ENCODE measurements around the gene COL28A1. TPM values are rescaled to one million over a fixed set of nuclear protein-coding genes. Genes with fewer than 3 reads are reported as not detected.

COL28A1 gene
- total RNA-seq, 4 donors from 2014 or later, result 0.60 to 4.4 (median 4.1) TPM

- no peaks in the 10 kb centered on the region for H3K4me1 ChIP-seq
- WGBS, 2 donors (ENCODE audit: low coverage in 1 of 2), result 89% methylated on average over 2 of the region's 2 CpGs
- H3K9me3 ChIP-seq, result no peaks in the 10 kb centered on the region
- no peaks in the 10 kb centered on the region for H3K36me3 ChIP-seq
- TF ChIP-seq POLR2AphosphoS5 (IDR thresholded peaks at IDR 0.05) (no peak), CTCF (IDR thresholded peaks at IDR 0.05) (no peak), EP300 (IDR thresholded peaks at IDR 0.05; ENCODE audit: low read depth) (no peak), POLR2A (IDR thresholded peaks at IDR 0.05) (no peak)
- H3K4me3 ChIP-seq, result no peak overlapping the region
- in situ Hi-C loops (cut with MboI; ENCODE audit: low pct_ligation_motif_present in 1 of 4, low pct_unique_long_range_greater_than_20kb in 1 of 4, low sequenced_read_pairs in 3 of 4), result no loop called here
- H3K27ac ChIP-seq, result no peak overlapping the region
- intact Hi-C loops (cut with DNase I; ENCODE audit: low total_unique reads), result no loop called here
- no peak for DNase-seq
- H3K27me3 ChIP-seq, result no peaks in the 10 kb centered on the region
Observed at GRCh38 chr7:7349156-7349555, 186.5 kb downstream of the COL28A1 start.

- intact Hi-C loops (cut with DNase I; ENCODE audit: low total_unique reads) (no loop called here), in situ Hi-C loops (cut with MboI; ENCODE audit: low pct_ligation_motif_present in 1 of 4, low pct_unique_long_range_greater_than_20kb in 1 of 4, low sequenced_read_pairs in 3 of 4) (no loop called here)
- TF ChIP-seq POLR2A (IDR thresholded peaks at IDR 0.05) (no peak), CTCF (IDR thresholded peaks at IDR 0.05) (no peak), POLR2AphosphoS5 (IDR thresholded peaks at IDR 0.05) (no peak), EP300 (IDR thresholded peaks at IDR 0.05; ENCODE audit: low read depth) (no peak)
- H3K36me3 ChIP-seq, result no peaks in the 10 kb centered on the region
- no peaks in the 10 kb centered on the region for H3K9me3 ChIP-seq
- no peaks in the 10 kb centered on the region for H3K4me1 ChIP-seq
- H3K4me3 ChIP-seq, result no peak overlapping the region
- no peaks in the 10 kb centered on the region for H3K27me3 ChIP-seq
- DNase-seq, result no peak
- H3K27ac ChIP-seq, result no peak overlapping the region
Observed at GRCh38 chr7:7347045-7347444, 188.6 kb downstream of the COL28A1 start.

GRCh38 chr7:7344583-7344982 is 191.1 kb downstream of the COL28A1 start:
- in situ Hi-C loops (cut with MboI; ENCODE audit: low pct_ligation_motif_present in 1 of 4, low pct_unique_long_range_greater_than_20kb in 1 of 4, low sequenced_read_pairs in 3 of 4) (no loop called here), intact Hi-C loops (cut with DNase I; ENCODE audit: low total_unique reads) (no loop called here)
- Histone ChIP-seq H3K36me3 (no peaks in the 10 kb centered on the region), H3K27ac (no peak overlapping the region), H3K4me1 (no peaks in the 10 kb centered on the region), H3K27me3 (no peaks in the 10 kb centered on the region), H3K9me3 (no peaks in the 10 kb centered on the region), H3K4me3 (no peak overlapping the region)
- TF ChIP-seq POLR2A (IDR thresholded peaks at IDR 0.05) (no peak), EP300 (IDR thresholded peaks at IDR 0.05; ENCODE audit: low read depth) (no peak), POLR2AphosphoS5 (IDR thresholded peaks at IDR 0.05) (no peak), CTCF (IDR thresholded peaks at IDR 0.05) (no peak)
- WGBS, 2 donors (ENCODE audit: low coverage in 1 of 2), result 82 to 83% methylated on average over 3 of the region's 3 CpGs
- DNase-seq, result no peak

- in situ Hi-C loops (cut with MboI; ENCODE audit: low pct_ligation_motif_present in 1 of 4, low pct_unique_long_range_greater_than_20kb in 1 of 4, low sequenced_read_pairs in 3 of 4), result no loop called here
- DNase-seq, result no peak
- Histone ChIP-seq H3K4me3 (no peak overlapping the region), H3K27me3 (no peaks in the 10 kb centered on the region), H3K36me3 (no peaks in the 10 kb centered on the region), H3K9me3 (no peaks in the 10 kb centered on the region), H3K4me1 (no peaks in the 10 kb centered on the region), H3K27ac (no peak overlapping the region)
- intact Hi-C loops (cut with DNase I; ENCODE audit: low total_unique reads), result no loop called here
- 66 to 89% methylated on average over 3 of the region's 3 CpGs for WGBS, 2 donors (ENCODE audit: low coverage in 1 of 2)
- TF ChIP-seq EP300 (IDR thresholded peaks at IDR 0.05; ENCODE audit: low read depth) (no peak), POLR2AphosphoS5 (IDR thresholded peaks at IDR 0.05) (no peak), CTCF (IDR thresholded peaks at IDR 0.05) (no peak), POLR2A (IDR thresholded peaks at IDR 0.05) (no peak)
Observed at GRCh38 chr7:7335909-7336308, 199.8 kb downstream of the COL28A1 start.
